MM.1S (cell line): Measurements from ENCODE around the gene ARL3.

ENCODE experiments used
- CTCF ChIP-seq: fragments of 300-600 bp; sonication (generic); IDR thresholded peaks from 2 replicates; pipeline ENCODE4 v1.5.1; 2016; ENCODE audit warnings: antibody characterized with exemption, low read length, mixed read lengths
- EZH2 ChIP-seq: fragments of 300-600 bp; sonication (generic); optimal IDR thresholded peaks from 2 replicates; pipeline ENCODE3; 2017; ENCODE audit warnings: low read depth, mild to moderate bottlenecking, antibody characterized with exemption, low read length, mixed read lengths

DNA sequence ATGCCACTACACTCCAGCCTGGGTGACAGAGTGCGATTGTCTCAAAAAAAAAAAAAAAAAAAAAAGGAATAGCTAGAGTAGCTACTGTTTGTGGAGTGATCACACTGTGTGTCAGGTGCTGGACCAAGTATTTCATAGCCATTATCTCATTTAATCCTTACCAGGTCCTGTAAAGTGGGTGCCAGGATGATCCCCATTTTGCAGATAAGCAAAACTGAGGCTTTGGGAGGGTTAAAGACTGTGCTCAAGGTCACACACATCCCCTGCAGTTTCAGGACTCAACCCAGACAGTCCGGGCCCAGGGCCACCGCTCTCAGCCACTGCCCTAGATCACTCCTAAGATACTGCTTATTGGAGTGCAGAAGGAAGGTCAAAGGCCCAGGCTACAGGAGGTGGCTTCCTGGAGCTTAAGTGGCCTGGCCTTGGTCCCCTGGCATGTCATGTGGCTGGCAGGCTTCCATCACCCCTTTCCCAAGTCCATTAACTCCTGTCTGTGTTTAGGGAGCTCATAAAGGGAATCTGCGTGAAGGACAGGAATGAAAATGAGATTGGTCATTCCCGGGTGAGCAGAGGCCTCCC, 17.1 kb upstream of the ARL3 start:
- TF ChIP-seq CTCF (no peak), EZH2 (no peak)
